ENCODE results near the gene ZNF823. TPM values are rescaled to one million over a fixed set of nuclear protein-coding genes. Genes with fewer than 3 reads are reported as not detected.
"Not testable (repeated sequence)": the region's sequence is repeated elsewhere in the genome, so short reads cannot be mapped to it uniquely, and the experiment has no call there.

The ZNF823 gene
- total and polyA plus RNA-seq, 2 experiments from 2014 or later, result 1.9 to 7.2 TPM

GRCh38 chr19:11684987-11685675 is 53.6 kb downstream of the ZNF823 start:
- H3F3A ChIP-seq (ENCODE audit: insufficient read depth), result no peaks in the 10 kb centered on the region
- in situ Hi-C loops (cut with MboI), result no loop called here
- no peak overlapping the region for H3K4me3 ChIP-seq
- no peak overlapping the region for H3K27ac ChIP-seq
- no peak for DNase-seq
- no peaks in the 10 kb centered on the region for H3K4me1 ChIP-seq (ENCODE audit: insufficient read depth)
- WGBS, 2 experiments (ENCODE audit: low coverage in 1 of 2, low lambda C conversion rate in 2 of 2, missing lambda C conversion rate in 2 of 2), result 91 to 95% methylated on average over 3 of the region's 3 CpGs
- H4K20me1 ChIP-seq (ENCODE audit: insufficient read depth), result no peaks in the 10 kb centered on the region
- H3K27me3 ChIP-seq (replicated peaks; ENCODE audit: insufficient read depth), result no peaks in the 10 kb centered on the region
- H3K9ac ChIP-seq, result no peak overlapping the region
- no peaks in the 10 kb centered on the region for H3K9me2 ChIP-seq (ENCODE audit: insufficient read depth)
- H3K4me2 ChIP-seq (ENCODE audit: unreplicated experiment), result no peak overlapping the region
- H2AFZ ChIP-seq, result no peak overlapping the region
- TF ChIP-seq EZH2 (IDR thresholded peaks at IDR 0.05; ENCODE audit: insufficient read depth, poor library complexity, severe bottlenecking), result no peak
- H3K9me3 ChIP-seq (ENCODE audit: low read depth), result no peaks in the 10 kb centered on the region
- no peaks in the 10 kb centered on the region; the same call in 1 of the 2 replicates for H3K79me2 ChIP-seq (ENCODE audit: insufficient read depth)
- peaks cover 5% of the 10 kb centered on the region; the same call in 1 of the 2 replicates for H3K36me3 ChIP-seq (ENCODE audit: low read depth)

- TF ChIP-seq EZH2 (IDR thresholded peaks at IDR 0.05; ENCODE audit: insufficient read depth, poor library complexity, severe bottlenecking), result no peak
- no peak for TF ChIP-seq EZH2phosphoT487 (IDR thresholded peaks at IDR 0.05; ENCODE audit: insufficient read depth, low read depth)
- no peak overlapping the region for H2AFZ ChIP-seq
- in situ Hi-C loops (cut with MboI), result no loop called here
- H3K4me2 ChIP-seq (ENCODE audit: unreplicated experiment), result no peak overlapping the region
- H3K36me3 ChIP-seq (ENCODE audit: low read depth), result peaks cover 5% of the 10 kb centered on the region; the same call in 1 of the 2 replicates
- no peaks in the 10 kb centered on the region for H3K9me3 ChIP-seq (ENCODE audit: low read depth)
- no peaks in the 10 kb centered on the region for H4K20me1 ChIP-seq (ENCODE audit: insufficient read depth)
- H3K79me2 ChIP-seq (ENCODE audit: insufficient read depth), result no peaks in the 10 kb centered on the region
- H3K27me3 ChIP-seq (replicated peaks; ENCODE audit: insufficient read depth), result no peaks in the 10 kb centered on the region
- no peaks in the 10 kb centered on the region for H3K4me1 ChIP-seq (ENCODE audit: insufficient read depth)
- no peak for DNase-seq
- H3K9me2 ChIP-seq (ENCODE audit: insufficient read depth), result no peaks in the 10 kb centered on the region
- no peak overlapping the region for H3K27ac ChIP-seq
- no peak overlapping the region for H3K9ac ChIP-seq
- H3K4me3 ChIP-seq, result no peak overlapping the region
- H3F3A ChIP-seq (ENCODE audit: insufficient read depth), result no peaks in the 10 kb centered on the region
- 96 to 98% methylated on average over 2 of the region's 2 CpGs for WGBS, 2 experiments (ENCODE audit: low coverage in 1 of 2, low lambda C conversion rate in 2 of 2, missing lambda C conversion rate in 2 of 2)
Measured at GRCh38 chr19:11680689-11681302, 58.0 kb downstream of the ZNF823 start.

GRCh38 chr19:11678504-11678903 is 60.2 kb downstream of the ZNF823 start:
- no peak overlapping the region for H3K27ac ChIP-seq
- TF ChIP-seq EZH2 (IDR thresholded peaks at IDR 0.05; ENCODE audit: insufficient read depth, poor library complexity, severe bottlenecking), result no peak
- no peak for TF ChIP-seq EZH2phosphoT487 (IDR thresholded peaks at IDR 0.05; ENCODE audit: insufficient read depth, low read depth)
- no peak overlapping the region for H3K4me3 ChIP-seq
- H3K9ac ChIP-seq, result no peak overlapping the region
- no peaks in the 10 kb centered on the region for H3K36me3 ChIP-seq (ENCODE audit: low read depth)
- no peaks in the 10 kb centered on the region for H3K9me3 ChIP-seq (ENCODE audit: low read depth)
- no peaks in the 10 kb centered on the region for H3K9me2 ChIP-seq (ENCODE audit: insufficient read depth)
- H3K79me2 ChIP-seq (ENCODE audit: insufficient read depth), result no peaks in the 10 kb centered on the region
- 94 to 95% methylated on average over 1 of the region's 1 CpG for WGBS, 2 experiments (ENCODE audit: low coverage in 1 of 2, low lambda C conversion rate in 2 of 2, missing lambda C conversion rate in 2 of 2)
- no peaks in the 10 kb centered on the region for H4K20me1 ChIP-seq (ENCODE audit: insufficient read depth)
- no peak overlapping the region for H2AFZ ChIP-seq
- in situ Hi-C loops (cut with MboI), result no loop called here
- H3K4me2 ChIP-seq (ENCODE audit: unreplicated experiment), result no peak overlapping the region
- H3K27me3 ChIP-seq (replicated peaks; ENCODE audit: insufficient read depth), result no peaks in the 10 kb centered on the region
- no peaks in the 10 kb centered on the region for H3K4me1 ChIP-seq (ENCODE audit: insufficient read depth)
- no peak for DNase-seq
- no peaks in the 10 kb centered on the region for H3F3A ChIP-seq (ENCODE audit: insufficient read depth)

GRCh38 chr19:11676661-11677600 is 61.8 kb downstream of the ZNF823 start:
- H3K9ac ChIP-seq; DNase-seq; H3K79me2 ChIP-seq (ENCODE audit: insufficient read depth); H3K27ac ChIP-seq; H3K4me1 ChIP-seq (ENCODE audit: insufficient read depth); H3K36me3 ChIP-seq (ENCODE audit: low read depth); H3K9me3 ChIP-seq (ENCODE audit: low read depth); H2AFZ ChIP-seq; in situ Hi-C loops (cut with MboI); H3K27me3 ChIP-seq (replicated peaks; ENCODE audit: insufficient read depth); H3K9me2 ChIP-seq (ENCODE audit: insufficient read depth); H3K4me2 ChIP-seq (ENCODE audit: unreplicated experiment); H3F3A ChIP-seq (ENCODE audit: insufficient read depth); H4K20me1 ChIP-seq (ENCODE audit: insufficient read depth); H3K4me3 ChIP-seq: not testable (repeated sequence)
- 95 to 98% methylated on average over 13 to 47 of the region's 47 CpGs for WGBS, 2 experiments (ENCODE audit: low coverage in 1 of 2, low lambda C conversion rate in 2 of 2, missing lambda C conversion rate in 2 of 2)

Measured in GM23248 (cell line).